ENCODE data around the gene PIGK. TPM values are rescaled to one million over a fixed set of nuclear protein-coding genes. Genes with fewer than 3 reads are reported as not detected.
"Not testable (repeated sequence)": the region's sequence is repeated elsewhere in the genome, so short reads cannot be mapped to it uniquely, and the experiment has no call there.

Gene PIGK
- total RNA-seq, 1 experiment from 2014 or later = 21.5 TPM

DNA sequence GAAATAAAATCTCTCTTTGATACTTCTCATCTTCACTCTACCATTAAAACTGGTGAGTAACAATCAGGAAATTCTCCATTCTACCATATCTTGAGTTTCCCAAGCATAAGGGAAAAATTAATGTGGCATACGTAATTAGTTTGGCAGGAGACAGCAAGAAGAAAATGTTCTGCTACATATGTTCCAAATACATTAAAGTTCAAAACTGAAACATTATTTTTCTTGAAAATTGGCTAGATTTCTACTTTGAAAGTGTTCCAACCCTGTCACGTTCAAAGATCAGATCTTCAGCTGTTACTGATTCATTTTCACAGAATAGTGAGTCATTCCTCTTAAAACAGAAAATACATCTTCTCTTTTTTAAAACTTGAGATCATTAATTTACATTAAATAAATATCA is 48.5 kb downstream of the PIGK start:
- no TSS peak for BruUV-seq (replicated peaks)
- Histone ChIP-seq H3K9me2 (ENCODE audit: insufficient read depth) (no peaks in the 10 kb centered on the region), H4K20me1 (ENCODE audit: insufficient read depth) (no peaks in the 10 kb centered on the region), H3K4me3 (no peak overlapping the region), H2AFZ (no peak overlapping the region), H3K79me2 (ENCODE audit: low read depth) (no peaks in the 10 kb centered on the region), H3K9me3 (ENCODE audit: insufficient read depth, low read depth) (peaks cover 11% of the 10 kb centered on the region; the same call in 1 of the 2 replicates), H3K4me1 (replicated peaks; ENCODE audit: insufficient read depth) (no peaks in the 10 kb centered on the region), H3K27me3 (ENCODE audit: insufficient read depth, low read depth) (no peaks in the 10 kb centered on the region), H3K36me3 (ENCODE audit: low read depth) (no peaks in the 10 kb centered on the region), H3F3A (ENCODE audit: insufficient read depth, low read depth) (no peaks in the 10 kb centered on the region), H3K27ac (no peak overlapping the region), H3K4me2 (no peak overlapping the region)
- DNase-seq = no peak
- intact Hi-C loops (cut with micrococcal nuclease; ENCODE audit: unreplicated experiment) = no loop called here
- ChIA-PET POLR2A (ENCODE audit: unreplicated experiment) (no interaction called here), CTCF (no interaction called here)
- no peak for TF ChIP-seq EZH2 (IDR thresholded peaks at IDR 0.05; ENCODE audit: low read depth)
- TF ChIP-seq, protein P1, sequence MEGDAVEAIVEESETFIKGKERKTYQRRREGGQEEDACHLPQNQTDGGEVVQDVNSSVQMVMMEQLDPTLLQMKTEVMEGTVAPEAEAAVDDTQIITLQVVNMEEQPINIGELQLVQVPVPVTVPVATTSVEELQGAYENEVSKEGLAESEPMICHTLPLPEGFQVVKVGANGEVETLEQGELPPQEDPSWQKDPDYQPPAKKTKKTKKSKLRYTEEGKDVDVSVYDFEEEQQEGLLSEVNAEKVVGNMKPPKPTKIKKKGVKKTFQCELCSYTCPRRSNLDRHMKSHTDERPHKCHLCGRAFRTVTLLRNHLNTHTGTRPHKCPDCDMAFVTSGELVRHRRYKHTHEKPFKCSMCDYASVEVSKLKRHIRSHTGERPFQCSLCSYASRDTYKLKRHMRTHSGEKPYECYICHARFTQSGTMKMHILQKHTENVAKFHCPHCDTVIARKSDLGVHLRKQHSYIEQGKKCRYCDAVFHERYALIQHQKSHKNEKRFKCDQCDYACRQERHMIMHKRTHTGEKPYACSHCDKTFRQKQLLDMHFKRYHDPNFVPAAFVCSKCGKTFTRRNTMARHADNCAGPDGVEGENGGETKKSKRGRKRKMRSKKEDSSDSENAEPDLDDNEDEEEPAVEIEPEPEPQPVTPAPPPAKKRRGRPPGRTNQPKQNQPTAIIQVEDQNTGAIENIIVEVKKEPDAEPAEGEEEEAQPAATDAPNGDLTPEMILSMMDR (conservative IDR thresholded peaks at IDR 0.05) = no peak

DNA sequence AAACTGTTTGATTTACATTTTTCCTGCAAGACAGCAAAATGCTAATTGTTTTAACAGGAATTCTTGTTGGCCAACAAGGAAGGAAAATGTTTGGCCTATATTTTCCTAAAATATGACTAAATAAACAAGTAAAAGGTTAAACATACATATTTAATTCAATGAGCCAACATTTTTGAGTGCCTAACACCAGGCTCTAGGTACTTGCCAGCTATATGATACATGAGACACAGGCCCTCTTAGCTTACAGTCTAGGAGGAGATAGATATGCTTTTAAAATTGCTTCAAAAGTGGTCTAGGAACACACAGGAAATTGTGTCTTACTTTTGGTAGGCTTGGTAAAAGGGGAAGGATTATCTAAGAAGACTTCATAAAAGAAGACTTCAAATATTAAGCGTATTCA is 50.9 kb downstream of the PIGK start:
- no peaks in the 10 kb centered on the region for H3K79me2 ChIP-seq (ENCODE audit: low read depth)
- no peak overlapping the region for H3K4me3 ChIP-seq
- H3K27ac ChIP-seq = no peak overlapping the region
- H2AFZ ChIP-seq = no peak overlapping the region
- no TSS peak for BruUV-seq (replicated peaks)
- H3K9me2 ChIP-seq (ENCODE audit: insufficient read depth) = no peaks in the 10 kb centered on the region
- H3K9me3 ChIP-seq (ENCODE audit: insufficient read depth, low read depth) = no peaks in the 10 kb centered on the region
- H3K27me3 ChIP-seq (ENCODE audit: insufficient read depth, low read depth) = no peaks in the 10 kb centered on the region
- H4K20me1 ChIP-seq (ENCODE audit: insufficient read depth) = no peaks in the 10 kb centered on the region
- TF ChIP-seq, protein P1 (conservative IDR thresholded peaks at IDR 0.05) = no peak
- TF ChIP-seq EZH2 (IDR thresholded peaks at IDR 0.05; ENCODE audit: low read depth) = no peak
- no peak for DNase-seq
- no peaks in the 10 kb centered on the region for H3F3A ChIP-seq (ENCODE audit: insufficient read depth, low read depth)
- H3K4me1 ChIP-seq (replicated peaks; ENCODE audit: insufficient read depth) = no peaks in the 10 kb centered on the region
- no peak overlapping the region for H3K4me2 ChIP-seq
- CTCF ChIA-PET = no interaction called here
- intact Hi-C loops (cut with micrococcal nuclease; ENCODE audit: unreplicated experiment) = no loop called here
- POLR2A ChIA-PET (ENCODE audit: unreplicated experiment) = no interaction called here
- no peaks in the 10 kb centered on the region for H3K36me3 ChIP-seq (ENCODE audit: low read depth)

DNA sequence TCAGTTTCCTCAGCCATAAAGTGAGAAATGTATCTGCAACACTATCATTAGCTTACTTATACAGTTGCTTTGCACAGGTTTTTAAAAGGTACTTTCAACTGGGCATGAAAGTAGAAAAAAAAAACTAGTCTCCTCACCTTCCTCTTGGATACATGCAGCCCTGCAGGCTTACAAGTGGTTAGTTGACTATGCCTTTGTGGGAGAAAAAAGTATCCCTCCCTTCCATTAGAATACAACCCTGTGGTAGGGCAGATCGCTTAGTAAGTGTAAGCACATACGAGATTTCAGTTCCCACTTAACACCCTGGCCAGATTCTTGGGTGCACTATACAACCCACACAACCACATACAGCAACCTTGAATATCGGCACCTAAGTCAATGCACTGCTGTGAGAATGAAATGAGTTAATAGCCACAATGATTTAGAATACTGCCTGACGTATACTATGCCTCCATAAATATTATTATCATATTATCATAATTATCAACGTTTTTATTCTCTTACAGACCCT is 54.7 kb downstream of the PIGK start:
- intact Hi-C loops (cut with micrococcal nuclease; ENCODE audit: unreplicated experiment) = no loop called here
- H3K4me2 ChIP-seq = no peak overlapping the region

DNA sequence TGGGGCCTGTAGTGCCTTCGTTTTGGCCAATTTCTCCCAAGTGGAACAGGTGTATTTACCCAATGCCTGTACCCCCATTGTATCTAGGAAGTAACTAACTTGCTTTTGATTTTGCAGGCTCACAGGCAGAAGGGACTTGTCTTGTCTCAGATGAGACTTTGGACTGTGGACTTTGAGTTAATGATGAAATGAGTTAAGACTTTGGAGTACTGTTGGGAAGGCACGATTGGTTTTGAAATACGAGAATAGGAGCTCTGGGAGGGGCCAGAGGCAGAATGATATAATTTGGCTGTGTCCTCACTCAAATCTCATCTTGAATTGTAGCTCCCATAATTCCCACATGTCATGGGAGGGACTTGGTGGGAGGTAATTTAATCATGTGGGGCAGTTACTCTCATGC is 59.5 kb downstream of the PIGK start:
- BruUV-seq (replicated peaks); H3K27ac ChIP-seq; H3K4me2 ChIP-seq; H3K4me1 ChIP-seq (replicated peaks; ENCODE audit: insufficient read depth); CTCF ChIA-PET; H3K4me3 ChIP-seq; H3K9me2 ChIP-seq (ENCODE audit: insufficient read depth); POLR2A ChIA-PET (ENCODE audit: unreplicated experiment); H2AFZ ChIP-seq; H3K36me3 ChIP-seq (ENCODE audit: low read depth); H3K9me3 ChIP-seq (ENCODE audit: insufficient read depth, low read depth); intact Hi-C loops (cut with micrococcal nuclease; ENCODE audit: unreplicated experiment); H3K27me3 ChIP-seq (ENCODE audit: insufficient read depth, low read depth); DNase-seq; H3F3A ChIP-seq (ENCODE audit: insufficient read depth, low read depth); H3K79me2 ChIP-seq (ENCODE audit: low read depth); H4K20me1 ChIP-seq (ENCODE audit: insufficient read depth): not testable (repeated sequence)

More for the DNA sequence above, 54.7 kb downstream of the PIGK start:
- H3K4me1 ChIP-seq (replicated peaks; ENCODE audit: insufficient read depth) = no peaks in the 10 kb centered on the region
- H3K4me3 ChIP-seq = no peak overlapping the region
- no peaks in the 10 kb centered on the region for H3K27me3 ChIP-seq (ENCODE audit: insufficient read depth, low read depth)
- ChIA-PET CTCF (no interaction called here), POLR2A (ENCODE audit: unreplicated experiment) (no interaction called here)
- no peak overlapping the region for H2AFZ ChIP-seq
- TF ChIP-seq, protein P1 (conservative IDR thresholded peaks at IDR 0.05) = no peak
- no peaks in the 10 kb centered on the region for H3K9me2 ChIP-seq (ENCODE audit: insufficient read depth)
- no peak for DNase-seq
- H3K79me2 ChIP-seq (ENCODE audit: low read depth) = no peaks in the 10 kb centered on the region
- no peaks in the 10 kb centered on the region for H4K20me1 ChIP-seq (ENCODE audit: insufficient read depth)
- no peaks in the 10 kb centered on the region for H3K9me3 ChIP-seq (ENCODE audit: insufficient read depth, low read depth)
- no peak overlapping the region for H3K27ac ChIP-seq
- H3K36me3 ChIP-seq (ENCODE audit: low read depth) = no peaks in the 10 kb centered on the region; the same call in 1 of the 2 replicates
- no TSS peak for BruUV-seq (replicated peaks)
- no peaks in the 10 kb centered on the region for H3F3A ChIP-seq (ENCODE audit: insufficient read depth, low read depth)
